Panc1 (cell line): ENCODE data around the gene JMJD1C. TPM values are rescaled to one million over a fixed set of nuclear protein-coding genes. Genes with fewer than 3 reads are reported as not detected.

Experiments
- ATAC-seq: fragments of 200-7000 bp; cut with Tn5 transposase; 2 replicates; pipeline ENCODE4 v1.9.1; 2020; ENCODE audit warnings: mild to moderate bottlenecking, moderate library complexity
- BruUV-seq: library from RNA; stranded (reverse); fragments of 400-500 nt; replicated peaks from 2 replicates; lab custom pipeline; 2021; lab: Mats Ljungman, UMichigan
- CTCF ChIA-PET: fragments of 300-600 bp; sonication (Branson Sonifier 250); formaldehyde crosslinking; loops from one replicate; lab custom pipeline; 2022; ENCODE audit warnings: antibody characterized with exemption; lab: Charles Lee
- POLR2A ChIA-PET: fragments of 300-600 bp; sonication (Branson Sonifier 250); formaldehyde crosslinking; loops from one replicate; lab custom pipeline; 2022; ENCODE audit warnings: antibody characterized with exemption; lab: Charles Lee
- DNase-seq: peaks from one replicate; pipeline ENCODE4 v3.0.0-alpha.2; 2010; ENCODE audit warnings: low read depth, low spot score
- H3K27ac ChIP-seq: 2 replicates; pipeline ENCODE4 v1.5.1; 2011; ENCODE audit warnings: mild to moderate bottlenecking, low read length, inconsistent platforms
- H3K27me3 ChIP-seq: fragments of 200-500 bp; sonication (Bioruptor generic); 2 replicates; pipeline ENCODE4 v1.6.0; 2014; ENCODE audit warnings: low read length, inconsistent platforms; ENCODE audit not compliant: control insufficient read depth, insufficient read depth
- H3K36me3 ChIP-seq: fragments of 200-500 bp; sonication (Bioruptor generic); 2 replicates; pipeline ENCODE4 v1.5.1; 2014; ENCODE audit warnings: inconsistent platforms, mild to moderate bottlenecking, low read length, moderate library complexity; ENCODE audit not compliant: control insufficient read depth, insufficient read depth
- H3K4me1 ChIP-seq: 2 replicates; pipeline ENCODE4 v1.5.1; 2011; ENCODE audit warnings: inconsistent platforms, mild to moderate bottlenecking, low read length, moderate library complexity; ENCODE audit not compliant: control insufficient read depth, insufficient read depth
- H3K4me3 ChIP-seq, 2 experiments: 2 replicates each; pipeline ENCODE4 v1.5.1; 2011 to 2012; ENCODE audit warnings: low read depth in 2 of 2, low read length in 2 of 2, mild to moderate bottlenecking in 2 of 2, inconsistent platforms in 1 of 2, moderate library complexity in 1 of 2
- H3K9me3 ChIP-seq: fragments of 200-500 bp; sonication (Bioruptor generic); 2 replicates; pipeline ENCODE4 v1.5.1; 2014; ENCODE audit warnings: low read depth, mild to moderate bottlenecking, inconsistent platforms, low read length, moderate library complexity; ENCODE audit not compliant: control insufficient read depth, insufficient read depth
- POLR2AphosphoS5 ChIP-seq: IDR thresholded peaks from 2 replicates; pipeline ENCODE4 v1.6.1; 2012; ENCODE audit warnings: mild to moderate bottlenecking, low read depth, low read length, moderate library complexity
- REST ChIP-seq, 2 experiments: IDR thresholded peaks; 2 replicates each; pipeline ENCODE4 v1.6.1; 2011 to 2012; ENCODE audit warnings: low read depth in 2 of 2, control low read depth in 1 of 2, low read length in 1 of 2, mild to moderate bottlenecking in 1 of 2, moderate library complexity in 1 of 2; ENCODE audit not compliant: insufficient read depth in 1 of 2
- SIN3A ChIP-seq: IDR thresholded peaks from 2 replicates; pipeline ENCODE4 v1.6.1; 2012; ENCODE audit warnings: low read depth, mild to moderate bottlenecking, low read length, moderate library complexity, borderline replicate concordance; ENCODE audit not compliant: insufficient read depth
- TCF7L2 ChIP-seq: IDR thresholded peaks from 2 replicates; pipeline ENCODE4 v1.6.1; 2011; ENCODE audit warnings: mild to moderate bottlenecking, low read depth, low read length, inconsistent platforms
- in situ Hi-C: cut with HindIII; loops from 2 replicates; pipeline ENCODE4 v1.10.0; 2016; ENCODE audit warnings: low sequenced_read_pairs, low pct_unique_long_range_greater_than_20kb
- intact Hi-C: fragments of 100-400 bp; cut with micrococcal nuclease; formaldehyde crosslinking; loops from one replicate; pipeline ENCODE4 v1.10.0; 2022; ENCODE audit not compliant: unreplicated experiment
- total RNA-seq: library from RNA; stranded (reverse); gene quantifications from one replicate; pipeline ENCODE4 v1.2.1, GENCODE V29; 2021; ENCODE audit not compliant: unreplicated experiment
- TF ChIP-seq, protein P1 (sequence below): fragments of 450-650 bp; IDR thresholded peaks from 2 replicates; pipeline ENCODE4 v1.5.1; 2017; ENCODE audit warnings: mild to moderate bottlenecking

The JMJD1C gene
- total RNA-seq, 1 experiment from 2014 or later: 88.3 TPM

- no peaks in the 10 kb centered on the region for H3K9me3 ChIP-seq
- no peak for ATAC-seq
- CTCF ChIA-PET: interaction anchor here (0.6 kb wide), 1 partner anchor 85 kb away, joined by 4 read pairs; no protein-coding TSS in a partner anchor
- DNase-seq: no peak
- H3K36me3 ChIP-seq: no peaks in the 10 kb centered on the region
- no peak overlapping the region for H3K27ac ChIP-seq
- H3K27me3 ChIP-seq: no peaks in the 10 kb centered on the region
- TF ChIP-seq TCF7L2: no peak
- POLR2A ChIA-PET: interaction anchor here (0.6 kb wide), 1 partner anchor 1354 kb away, joined by 6 read pairs; no protein-coding TSS in a partner anchor
- H3K4me3 ChIP-seq: no peak overlapping the region
- intact Hi-C loops (no loop called here), in situ Hi-C loops (no loop called here)
- BruUV-seq: TSS peak; percentile 45
- H3K4me1 ChIP-seq: no peaks in the 10 kb centered on the region
Measured at GRCh38 chr10:63423494-63423893, 42.3 kb downstream of the JMJD1C start.

DNA sequence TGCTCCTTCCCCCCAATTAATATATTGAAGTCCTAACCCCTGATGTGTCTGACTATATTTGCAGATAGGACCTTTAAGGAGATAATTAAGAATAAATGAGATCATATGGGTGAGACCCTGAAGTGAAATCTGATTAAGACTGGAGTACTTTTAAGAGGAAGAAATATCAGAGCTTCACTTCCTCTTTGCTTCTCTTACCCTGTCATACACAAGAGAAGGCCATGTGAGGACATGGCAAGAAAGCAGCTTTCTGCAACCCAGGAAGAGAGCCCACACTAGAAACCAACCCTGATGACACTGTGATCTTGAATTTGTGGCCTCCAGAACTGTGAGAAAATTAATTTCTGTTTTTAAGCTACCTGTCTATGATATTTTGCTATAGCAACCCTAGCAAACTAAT lies 44.2 kb downstream of the JMJD1C start:
- no peak; the same call in 1 of the 2 replicates for ATAC-seq
- no peak for DNase-seq
- in situ Hi-C loops: no loop called here
- intact Hi-C loops: no loop called here
- Histone ChIP-seq H3K27ac (no peak overlapping the region), H3K9me3 (no peaks in the 10 kb centered on the region), H3K36me3 (no peaks in the 10 kb centered on the region), H3K4me1 (peaks cover 16% of the 10 kb centered on the region), H3K4me3 (no peak overlapping the region), H3K27me3 (no peaks in the 10 kb centered on the region)
- no TSS peak for BruUV-seq
- ChIA-PET CTCF (no interaction called here), POLR2A (no interaction called here)
- TF ChIP-seq SIN3A (no peak), TCF7L2 (no peak)
- TF ChIP-seq, protein P1, sequence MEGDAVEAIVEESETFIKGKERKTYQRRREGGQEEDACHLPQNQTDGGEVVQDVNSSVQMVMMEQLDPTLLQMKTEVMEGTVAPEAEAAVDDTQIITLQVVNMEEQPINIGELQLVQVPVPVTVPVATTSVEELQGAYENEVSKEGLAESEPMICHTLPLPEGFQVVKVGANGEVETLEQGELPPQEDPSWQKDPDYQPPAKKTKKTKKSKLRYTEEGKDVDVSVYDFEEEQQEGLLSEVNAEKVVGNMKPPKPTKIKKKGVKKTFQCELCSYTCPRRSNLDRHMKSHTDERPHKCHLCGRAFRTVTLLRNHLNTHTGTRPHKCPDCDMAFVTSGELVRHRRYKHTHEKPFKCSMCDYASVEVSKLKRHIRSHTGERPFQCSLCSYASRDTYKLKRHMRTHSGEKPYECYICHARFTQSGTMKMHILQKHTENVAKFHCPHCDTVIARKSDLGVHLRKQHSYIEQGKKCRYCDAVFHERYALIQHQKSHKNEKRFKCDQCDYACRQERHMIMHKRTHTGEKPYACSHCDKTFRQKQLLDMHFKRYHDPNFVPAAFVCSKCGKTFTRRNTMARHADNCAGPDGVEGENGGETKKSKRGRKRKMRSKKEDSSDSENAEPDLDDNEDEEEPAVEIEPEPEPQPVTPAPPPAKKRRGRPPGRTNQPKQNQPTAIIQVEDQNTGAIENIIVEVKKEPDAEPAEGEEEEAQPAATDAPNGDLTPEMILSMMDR: no peak

GRCh38 chr10:63416376-63416775 lies 49.4 kb downstream of the JMJD1C start:
- H3K4me3 ChIP-seq: no peak overlapping the region
- no peaks in the 10 kb centered on the region for H3K36me3 ChIP-seq
- intact Hi-C loops (no loop called here), in situ Hi-C loops (no loop called here)
- no peaks in the 10 kb centered on the region for H3K27me3 ChIP-seq
- no peaks in the 10 kb centered on the region for H3K9me3 ChIP-seq
- no peak overlapping the region for H3K27ac ChIP-seq
- ChIA-PET CTCF (no interaction called here), POLR2A (interaction anchor here (0.6 kb wide), 1 partner anchor 14 kb away, joined by 3 read pairs; no protein-coding TSS in a partner anchor)
- no TSS peak for BruUV-seq
- ATAC-seq (no peak), DNase-seq (no peak)
- TF ChIP-seq SIN3A (no peak), REST (IDR thresholded peaks at IDR 0.05; ENCODE audit: insufficient read depth in 1 of 2, low read depth in 2 of 2, low read length in 1 of 2) (no peak), POLR2AphosphoS5 (no peak)
- TF ChIP-seq, protein P1: no peak
- H3K4me1 ChIP-seq: peaks cover 32% of the 10 kb centered on the region
